Neutrophil (primary cell): ENCODE data around the gene DNAJB13.

Experiments
- H3K27ac ChIP-seq: fragments of 200-600 bp; sonication (generic); 2 replicates; pipeline ENCODE4 v1.5.1; 2016; ENCODE audit warnings: mild to moderate bottlenecking, moderate library complexity
- H3K27me3 ChIP-seq: fragments of 200-600 bp; sonication (generic); 2 replicates; pipeline ENCODE4 v1.6.0; 2016; ENCODE audit warnings: mild to moderate bottlenecking
- H3K36me3 ChIP-seq: fragments of 200-600 bp; sonication (generic); 2 replicates; pipeline ENCODE4 v1.5.1; 2017
- H3K4me1 ChIP-seq, 2 experiments: fragments of 200-600 bp in 1 of 2; sonication (generic) in 1 of 2; 1 replicate in 1 of 2; 2 replicates in 1 of 2; pipeline versions ENCODE4 v1.5.1 to v1.6.1; 2013 to 2016; ENCODE audit warnings: low read depth in 1 of 2, low read length in 1 of 2, mild to moderate bottlenecking in 1 of 2, moderate library complexity in 1 of 2; ENCODE audit not compliant: control insufficient read depth in 1 of 2, insufficient read depth in 1 of 2
- H3K4me3 ChIP-seq, 2 experiments: fragments of 200-600 bp in 1 of 2; sonication (generic) in 1 of 2; 1 replicate in 1 of 2; 2 replicates in 1 of 2; pipeline ENCODE4 v1.5.1; 2013 to 2016; ENCODE audit warnings: low read depth in 1 of 2, low read length in 1 of 2, mild to moderate bottlenecking in 1 of 2, moderate library complexity in 1 of 2
- H3K9me3 ChIP-seq: fragments of 200-600 bp; sonication (generic); 2 replicates; pipeline ENCODE4 v1.5.1; 2016
- CTCF ChIP-seq: fragments of 200-600 bp; sonication (generic); IDR thresholded peaks from 2 replicates; pipeline ENCODE4 v1.5.1; 2016; ENCODE audit warnings: antibody characterized with exemption

Gene DNAJB13

GRCh38 chr11:73914284-73914683, 36.5 kb upstream of the DNAJB13 start:
- H3K36me3 ChIP-seq: peaks cover 32% of the 10 kb centered on the region
- TF ChIP-seq CTCF: no peak
- H3K27ac ChIP-seq: no peak overlapping the region
- H3K27me3 ChIP-seq: no peaks in the 10 kb centered on the region
- no peak overlapping the region for H3K4me3 ChIP-seq
- peaks cover 19 to 22% of the 10 kb centered on the region in 2 experiments for H3K4me1 ChIP-seq
- no peaks in the 10 kb centered on the region for H3K9me3 ChIP-seq

GRCh38 chr11:73916435-73916834, 34.4 kb upstream of the DNAJB13 start:
- peak overlapping the region; percentile 72 for H3K27ac ChIP-seq
- H3K36me3 ChIP-seq: peaks cover 30% of the 10 kb centered on the region

GRCh38 chr11:73921180-73921579, 29.6 kb upstream of the DNAJB13 start:
- H3K27me3 ChIP-seq: no peaks in the 10 kb centered on the region
- H3K36me3 ChIP-seq: peaks cover 36% of the 10 kb centered on the region
- no peak for TF ChIP-seq CTCF
- no peak overlapping the region for H3K27ac ChIP-seq
- no peaks in the 10 kb centered on the region for H3K9me3 ChIP-seq
- no peak overlapping the region for H3K4me3 ChIP-seq
- peaks cover 15 to 19% of the 10 kb centered on the region in 2 experiments for H3K4me1 ChIP-seq

More at GRCh38 chr11:73916435-73916834, 34.4 kb upstream of the DNAJB13 start:
- TF ChIP-seq CTCF: no peak
- H3K4me3 ChIP-seq: no peak overlapping the region
- H3K9me3 ChIP-seq: no peaks in the 10 kb centered on the region
- H3K4me1 ChIP-seq: peaks cover 19 to 22% of the 10 kb centered on the region in 2 experiments
- H3K27me3 ChIP-seq: no peaks in the 10 kb centered on the region

- no peak overlapping the region for H3K27ac ChIP-seq
- no peak for TF ChIP-seq CTCF
- no peaks in the 10 kb centered on the region for H3K4me1 ChIP-seq
- H3K36me3 ChIP-seq: peaks cover 50% of the 10 kb centered on the region
- H3K4me3 ChIP-seq: no peak overlapping the region
- H3K9me3 ChIP-seq: no peaks in the 10 kb centered on the region
- H3K27me3 ChIP-seq: no peaks in the 10 kb centered on the region
Measured at GRCh38 chr11:73929388-73929787, 21.4 kb upstream of the DNAJB13 start.

GRCh38 chr11:73931039-73931645, 19.7 kb upstream of the DNAJB13 start:
- no peaks in the 10 kb centered on the region for H3K27me3 ChIP-seq
- no peak for TF ChIP-seq CTCF
- H3K4me1 ChIP-seq: no peaks in the 10 kb centered on the region
- peaks cover 43% of the 10 kb centered on the region for H3K36me3 ChIP-seq
- no peak overlapping the region for H3K27ac ChIP-seq
- no peaks in the 10 kb centered on the region for H3K9me3 ChIP-seq
- no peak overlapping the region for H3K4me3 ChIP-seq

GRCh38 chr11:73931951-73932350, 18.9 kb upstream of the DNAJB13 start:
- Histone ChIP-seq H3K27ac (no peak overlapping the region), H3K36me3 (peaks cover 37% of the 10 kb centered on the region), H3K4me3 (no peak overlapping the region), H3K4me1 (no peaks in the 10 kb centered on the region), H3K27me3 (no peaks in the 10 kb centered on the region), H3K9me3 (no peaks in the 10 kb centered on the region)
- no peak for TF ChIP-seq CTCF
